Stimulated activated CD8-positive, alpha-beta memory T cell treated with anti-CD3 and anti-CD28 coated beads, Interleukin-4, amount 100 ng/mL, for 1 hour (primary cell): Measurements from ENCODE around the gene STX18.

Experiments
- DNase-seq, 2 donors: peaks; one replicate each; pipeline ENCODE4 v3.0.0-alpha.2; 2020; ENCODE audit warnings: low read depth in 2 of 2, low spot score in 1 of 2

The STX18 gene

DNA sequence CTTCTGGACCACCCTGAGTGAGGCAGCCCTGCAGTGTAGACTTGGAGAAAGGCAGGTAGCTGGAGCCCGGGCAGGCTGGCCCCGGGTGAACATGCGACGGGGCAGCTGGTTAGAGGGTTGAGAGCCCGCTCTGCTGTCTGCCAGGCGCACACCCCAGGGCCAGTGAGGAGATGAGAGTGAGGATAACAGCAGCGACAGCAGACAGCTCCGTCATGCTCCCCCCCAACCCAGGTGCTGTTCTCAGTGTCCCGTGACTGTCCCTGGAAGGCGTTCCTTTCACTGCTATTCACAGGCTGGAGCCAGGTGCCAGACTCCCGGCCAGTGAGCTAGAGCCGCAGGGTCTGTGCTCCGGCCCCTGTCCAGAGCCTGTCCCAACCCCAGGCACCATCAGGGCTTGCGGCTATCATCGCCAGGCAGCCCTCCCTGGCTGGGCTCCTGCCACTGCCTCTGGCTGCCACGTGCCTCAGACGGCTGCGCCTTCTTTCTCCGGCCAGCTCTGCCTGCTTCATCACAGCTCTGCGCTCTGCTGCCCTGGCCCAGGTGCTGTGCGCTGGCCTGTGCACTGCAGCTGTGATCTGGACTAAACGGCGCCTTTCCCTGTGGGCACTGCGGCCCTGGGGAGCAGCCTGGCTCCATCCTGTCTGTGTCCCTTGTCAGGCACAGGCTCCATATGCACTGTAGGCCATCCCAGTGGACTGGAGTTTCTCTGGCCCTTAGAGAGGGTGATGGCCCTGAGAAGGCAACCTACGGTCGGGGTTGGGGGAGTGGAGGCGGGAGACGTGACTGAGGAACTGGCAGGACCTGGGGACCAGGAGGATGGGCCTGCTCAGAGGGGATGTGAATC is 135.2 kb downstream of the STX18 start:
- DNase-seq: no peak

DNA sequence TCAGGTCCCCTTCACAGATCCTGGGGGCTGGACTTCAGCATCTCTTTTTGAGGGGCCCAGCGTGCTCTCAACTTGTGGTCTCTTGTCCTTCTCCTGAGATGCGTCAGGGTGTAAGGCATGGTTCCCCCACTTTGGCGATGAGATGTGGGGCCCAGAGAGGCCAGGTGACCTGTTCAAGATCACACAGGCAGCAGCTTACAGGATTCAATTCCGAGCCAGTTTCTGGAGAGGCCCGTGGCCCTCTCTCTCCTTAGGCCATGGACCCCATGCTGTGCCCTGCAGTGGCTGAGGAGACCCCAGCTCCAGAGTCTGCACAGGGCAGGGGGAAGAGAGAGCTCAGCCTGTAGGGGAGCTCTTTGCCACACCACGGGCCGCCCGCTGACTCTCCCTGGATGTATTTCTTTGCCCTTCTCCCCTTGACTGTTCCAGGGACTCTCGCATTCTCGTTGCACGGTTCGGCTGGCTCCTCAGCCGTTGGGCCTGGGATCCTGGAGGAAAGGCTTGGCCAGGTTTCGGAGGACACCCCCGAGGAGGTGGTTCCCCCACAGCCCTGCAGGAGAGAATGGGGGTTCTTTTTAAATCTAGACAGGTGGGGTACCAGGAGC is 136.4 kb downstream of the STX18 start:
- no peak for DNase-seq

DNA sequence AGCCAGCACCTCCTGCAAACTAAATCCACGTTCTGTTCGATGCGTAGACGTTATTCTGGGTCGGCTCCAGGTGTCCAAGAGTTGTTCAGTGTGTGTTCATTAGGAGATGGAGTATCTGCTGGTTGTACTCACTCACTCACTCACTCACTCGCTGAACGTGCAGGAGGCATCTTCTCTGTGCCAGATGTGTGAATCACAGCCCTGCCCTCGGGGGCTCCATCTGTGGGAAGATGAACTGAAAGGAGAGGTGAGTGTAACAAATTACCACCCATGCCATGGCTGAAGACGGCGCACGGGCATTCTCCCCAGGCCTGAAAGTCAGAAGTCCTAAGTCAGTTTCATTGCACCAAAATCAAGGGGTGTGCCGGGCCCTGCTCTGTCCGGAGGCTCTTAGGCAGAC is 138.9 kb downstream of the STX18 start:
- DNase-seq: no peak

DNA sequence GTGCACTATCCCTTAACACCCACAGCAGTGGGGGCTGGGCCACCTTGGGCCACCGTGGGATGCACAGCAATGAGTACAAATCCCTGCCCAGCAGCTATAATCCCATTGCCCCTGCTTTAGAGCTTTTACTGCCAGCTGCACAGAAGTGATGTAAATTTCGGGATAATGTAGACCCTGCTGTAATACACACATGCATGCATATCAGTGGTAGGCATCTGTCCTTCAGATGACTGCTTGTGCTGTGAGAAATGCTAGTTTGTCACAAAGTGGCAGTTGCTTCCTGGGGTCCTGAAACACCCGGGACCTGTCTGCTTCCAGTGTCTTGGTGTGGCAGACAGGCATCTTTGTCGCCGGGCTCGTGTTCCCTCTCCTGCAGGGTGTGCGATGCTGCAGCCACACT is 140.8 kb downstream of the STX18 start:
- DNase-seq: no peak

GRCh38 chr4:4398430-4398829 is 143.4 kb downstream of the STX18 start:
- DNase-seq: no peak

DNA sequence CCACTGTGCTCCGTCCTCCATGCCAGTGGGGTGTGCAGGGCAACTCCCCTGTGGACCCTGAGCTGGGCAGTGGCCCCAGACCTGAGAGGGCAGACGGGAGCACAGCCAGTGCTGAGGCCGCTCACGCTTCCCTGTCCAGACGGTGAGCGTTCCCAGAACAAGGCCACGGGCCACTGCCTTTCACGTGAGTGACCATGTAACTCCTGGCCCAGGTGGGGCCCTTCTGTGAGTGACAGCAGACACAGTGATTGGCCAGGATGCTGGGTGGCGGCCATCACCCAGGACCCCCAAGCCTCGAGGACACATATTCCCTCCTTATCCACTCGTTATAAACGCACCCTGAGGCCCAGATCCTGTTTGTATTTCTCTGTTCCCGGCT is 144.4 kb downstream of the STX18 start:
- no peak for DNase-seq

DNA sequence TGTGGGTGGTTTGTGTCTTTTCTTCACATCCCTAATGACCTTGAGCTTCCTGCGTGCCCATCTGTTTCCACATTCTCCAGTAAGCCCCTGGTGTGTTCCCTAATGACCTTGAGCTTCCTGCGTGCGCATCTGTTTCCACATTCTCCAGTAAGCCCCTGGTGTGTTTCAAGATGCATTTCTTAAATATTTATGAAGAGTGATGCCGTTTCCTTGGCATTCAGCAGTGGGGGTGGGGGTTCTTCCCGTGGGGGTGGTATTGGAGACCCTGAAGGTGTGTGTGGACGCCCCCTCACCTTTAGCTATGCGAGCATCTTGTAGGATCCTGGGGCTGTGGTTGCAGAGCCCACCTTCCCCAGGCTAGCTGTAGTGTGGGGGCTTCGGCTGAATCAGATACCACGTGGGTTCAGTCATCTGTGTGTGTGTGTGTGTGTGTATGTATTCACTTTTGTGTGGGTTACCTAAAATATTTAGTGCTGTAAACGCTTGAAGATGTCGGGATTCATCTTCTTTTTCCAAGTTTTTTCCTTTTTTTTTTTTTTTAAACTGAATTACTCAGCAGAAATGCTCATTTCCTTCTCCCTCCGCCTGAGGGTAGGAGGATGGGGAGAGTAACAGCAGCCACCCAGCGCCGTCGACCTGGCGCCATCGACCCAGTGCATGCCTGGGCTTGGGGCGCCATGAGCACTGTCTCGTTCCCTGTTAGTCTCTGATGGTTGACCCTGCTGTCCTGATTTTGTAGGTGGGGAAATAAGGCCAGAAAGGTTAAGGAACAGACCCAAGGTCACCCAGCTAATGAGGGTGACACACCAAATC is 145.0 kb downstream of the STX18 start:
- no peak for DNase-seq

- no peak for DNase-seq
Measured at GRCh38 chr4:4395849-4396627, 145.8 kb downstream of the STX18 start.

DNA sequence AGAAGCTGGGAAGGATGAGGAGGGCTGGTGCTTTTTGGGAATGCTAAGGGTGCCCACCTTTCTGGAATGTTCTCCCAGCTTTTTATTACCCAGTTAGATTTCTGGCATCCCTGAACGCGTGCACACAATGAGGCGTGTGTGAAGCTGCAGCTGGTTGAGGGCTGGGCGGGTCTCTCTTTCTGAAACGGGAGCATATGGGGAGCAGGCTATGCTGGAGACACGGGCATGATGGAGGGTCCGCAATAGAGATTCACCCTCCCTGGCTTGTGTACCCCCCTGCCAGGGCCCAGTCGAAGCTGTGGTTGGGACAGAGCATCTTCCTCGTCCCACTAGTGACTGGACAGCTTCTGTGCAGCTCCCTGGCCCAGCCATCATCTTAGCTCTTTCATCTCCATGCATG is 146.5 kb downstream of the STX18 start:
- no peak for DNase-seq

- DNase-seq: no peak
Measured at GRCh38 chr4:4394644-4395043, 147.2 kb downstream of the STX18 start.

DNA sequence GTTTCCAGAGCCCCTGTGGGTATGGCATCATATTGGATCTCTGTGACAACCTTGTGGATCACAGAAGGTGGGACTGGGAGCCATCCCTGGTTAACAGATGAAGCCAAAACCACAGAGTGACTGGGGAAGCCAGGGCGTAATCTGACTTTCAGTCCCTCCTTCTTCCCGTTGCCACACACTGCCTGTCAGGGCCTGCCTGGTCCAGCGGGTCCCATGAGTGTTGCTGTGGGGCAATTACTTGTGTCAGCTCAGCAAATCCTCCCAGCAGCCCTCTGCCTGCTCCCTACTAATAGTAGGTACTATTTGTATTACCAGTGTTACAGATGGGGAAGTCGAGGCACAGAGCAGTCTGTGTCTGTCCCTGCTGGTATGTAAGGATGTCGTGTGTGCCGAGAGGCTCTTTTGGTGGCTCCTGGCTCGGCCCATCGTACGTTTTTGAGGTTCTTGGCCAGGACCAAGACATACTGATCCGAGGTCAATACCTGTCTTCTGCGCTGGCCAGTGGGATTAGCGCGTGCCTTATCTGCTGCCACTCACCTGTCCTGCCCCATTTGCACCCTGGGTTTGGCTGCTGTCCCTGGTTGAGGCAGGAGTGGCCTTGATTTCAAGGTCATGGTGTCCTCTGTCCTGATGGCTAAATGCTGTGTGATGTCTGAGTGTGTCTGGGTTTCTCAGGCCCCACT is 149.2 kb downstream of the STX18 start:
- no peak for DNase-seq

GRCh38 chr4:4391866-4392265 is 150.0 kb downstream of the STX18 start:
- DNase-seq: no peak

DNA sequence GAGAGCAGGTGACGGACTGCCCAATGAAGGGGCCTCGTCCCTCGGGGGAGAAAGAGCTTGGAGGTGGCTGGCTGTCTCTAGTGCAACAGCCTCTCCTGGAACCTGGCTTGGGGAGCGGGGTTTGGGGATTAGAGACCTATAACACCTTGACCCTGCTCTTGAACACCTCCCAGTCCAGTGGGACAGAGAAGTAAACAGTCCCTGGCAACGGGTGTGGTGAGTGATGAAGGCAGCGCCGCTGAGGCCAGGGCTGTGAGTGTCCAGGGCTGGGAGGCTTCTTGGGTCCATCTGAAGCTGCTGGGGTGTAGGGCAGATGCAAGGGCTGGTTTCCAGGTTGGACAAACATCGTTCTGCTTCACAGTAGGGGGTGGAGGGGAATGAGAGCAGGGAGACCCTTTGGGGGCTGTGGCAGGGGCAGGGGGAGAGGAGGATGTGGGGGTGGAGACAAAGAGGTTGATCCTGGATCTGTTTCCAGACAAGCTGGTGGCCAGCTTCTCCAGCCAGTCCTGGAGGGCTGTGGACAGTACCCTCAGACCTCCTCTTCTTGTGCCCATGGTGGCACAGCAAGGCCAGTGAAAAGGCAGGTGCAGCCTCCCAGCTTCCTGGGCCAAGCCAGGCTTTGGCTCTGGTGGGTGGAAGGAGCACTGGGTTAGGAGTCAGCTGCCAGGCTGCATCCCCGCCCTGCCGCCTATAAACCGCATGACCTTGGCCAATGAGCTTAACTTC is 151.2 kb downstream of the STX18 start:
- DNase-seq: no peak

DNA sequence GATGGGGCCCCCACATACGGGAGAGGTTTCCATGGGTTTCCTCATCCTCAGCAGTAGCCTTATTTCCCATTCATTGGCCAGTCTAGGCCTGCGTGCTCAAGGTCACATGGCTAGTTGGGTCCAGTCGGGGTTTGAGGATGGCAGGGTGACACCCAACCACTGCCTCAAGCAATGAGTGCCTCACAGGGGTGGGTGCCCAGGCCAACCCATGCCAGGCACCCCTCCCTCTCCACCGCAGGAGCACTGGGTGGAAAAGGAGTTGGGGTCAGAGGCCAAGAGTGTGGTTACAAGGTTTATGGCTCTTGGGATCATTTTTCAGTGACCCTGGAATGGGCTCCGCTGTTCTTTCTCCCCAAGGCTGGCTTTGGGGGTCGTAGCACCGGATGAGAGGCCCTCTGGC is 151.8 kb downstream of the STX18 start:
- DNase-seq: no peak

- no peak for DNase-seq
Measured at GRCh38 chr4:4388836-4389575, 152.8 kb downstream of the STX18 start.

DNA sequence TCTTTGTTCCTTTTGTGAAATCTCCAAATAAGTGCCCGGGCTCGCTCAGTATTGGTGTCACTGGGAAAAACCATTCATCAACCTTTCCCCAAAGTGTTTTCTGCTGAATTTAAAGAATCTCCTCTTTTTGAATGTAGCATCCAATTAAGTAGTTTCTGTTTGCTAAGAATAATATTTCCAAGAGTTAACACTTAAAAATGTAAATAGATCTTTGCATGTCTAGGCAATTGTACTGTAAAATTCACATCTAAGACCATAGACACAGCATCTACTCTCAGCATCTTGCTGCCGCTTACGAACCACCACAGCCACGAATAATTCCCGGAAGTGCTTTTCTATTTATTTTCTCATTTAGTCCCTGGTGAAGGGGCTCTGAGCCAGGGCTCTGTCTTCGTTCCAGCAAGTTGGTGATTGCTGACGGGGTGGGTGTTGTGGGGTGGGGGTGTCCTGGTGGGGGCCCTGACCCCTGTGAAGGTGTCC is 153.5 kb downstream of the STX18 start:
- no peak for DNase-seq

GRCh38 chr4:4387531-4388310 is 154.1 kb downstream of the STX18 start:
- DNase-seq: no peak

DNA sequence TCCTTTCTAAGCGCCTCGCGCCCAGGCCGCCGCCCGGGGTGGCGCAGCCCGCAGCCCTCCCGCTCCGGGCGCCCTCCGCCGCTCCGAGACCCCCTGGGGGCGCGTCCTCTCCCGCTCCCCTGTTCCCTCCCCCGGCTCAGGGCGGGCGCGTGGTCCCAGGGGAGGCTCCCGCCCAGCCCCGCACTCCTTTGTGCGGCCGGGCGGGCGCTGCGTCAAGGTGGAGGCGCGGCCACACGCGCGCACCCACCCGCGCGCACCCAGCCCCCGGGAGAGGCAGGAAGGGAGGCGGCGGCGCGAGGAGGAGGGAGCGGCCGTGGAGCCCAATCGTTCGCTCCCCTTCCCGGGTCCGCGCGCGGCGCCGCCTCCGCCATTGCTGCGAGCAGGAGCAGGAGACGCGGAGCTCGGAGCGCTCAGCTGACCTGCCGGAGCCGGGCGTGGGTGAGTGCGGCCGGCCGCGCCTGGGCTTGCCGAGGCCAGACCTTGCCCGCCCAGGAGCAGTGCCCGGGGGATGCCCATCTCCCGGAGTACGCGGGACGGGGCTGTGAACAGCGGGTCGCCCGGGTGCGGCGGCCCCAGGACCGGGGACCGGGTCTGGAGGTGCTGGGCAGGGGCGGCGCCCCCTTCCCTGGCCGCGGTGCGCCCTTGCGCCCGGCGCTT is 155.0 kb downstream of the STX18 start, which contains the start of gene NSG1:
TSS of gene NSG1 (plus strand) at position 367 of the 657 bp plus-strand sequence. CDS start 528 bp downstream, outside the sequence.
- peak in 1 of 2 donors; percentile 9 for DNase-seq
